PC-9 (cell line): ENCODE data around the gene PDK4. TPM values are rescaled to one million over a fixed set of nuclear protein-coding genes. Genes with fewer than 3 reads are reported as not detected.

Experiments used
- BruUV-seq: library from RNA; stranded (reverse); fragments of 400-500 nt; replicated peaks from 2 replicates; lab custom pipeline; 2021; lab: Mats Ljungman, UMichigan
- CTCF ChIA-PET: fragments of 300-600 bp; sonication (Branson Sonifier 250); formaldehyde crosslinking; loops from one replicate; lab custom pipeline; 2022; ENCODE audit warnings: antibody characterized with exemption; lab: Charles Lee
- POLR2A ChIA-PET: fragments of 300-600 bp; sonication (Branson Sonifier 250); formaldehyde crosslinking; loops from one replicate; lab custom pipeline; 2022; ENCODE audit warnings: antibody characterized with exemption; ENCODE audit not compliant: unreplicated experiment; lab: Charles Lee
- DNase-seq, 2 experiments: peaks; one replicate each; pipeline versions ENCODE4 v3.0.0 to v3.0.0-alpha.2; 2015 to 2022; ENCODE audit warnings: mixed read lengths in 1 of 2
- H2AFZ ChIP-seq: fragments of 200-600 bp; sonication (generic); 2 replicates; pipeline ENCODE4 v1.8.1; 2017; ENCODE audit warnings: antibody characterized with exemption
- H3F3A ChIP-seq: fragments of 200-600 bp; sonication (generic); 2 replicates; pipeline ENCODE4 v1.8.1; 2017; ENCODE audit warnings: antibody characterized with exemption, mild to moderate bottlenecking, low read depth; ENCODE audit not compliant: insufficient read depth
- H3K27ac ChIP-seq: fragments of 200-600 bp; sonication (generic); 2 replicates; pipeline ENCODE4 v1.6.1; 2016; ENCODE audit warnings: mixed run types
- H3K27me3 ChIP-seq: fragments of 200-600 bp; sonication (generic); 2 replicates; pipeline ENCODE4 v1.6.1; 2016; ENCODE audit warnings: low read depth, mixed run types; ENCODE audit not compliant: insufficient read depth
- H3K36me3 ChIP-seq: fragments of 200-600 bp; sonication (generic); 2 replicates; pipeline ENCODE4 v1.6.1; 2016; ENCODE audit warnings: low read depth, mixed run types
- H3K4me1 ChIP-seq: fragments of 200-600 bp; sonication (generic); replicated peaks from 2 replicates; pipeline ENCODE4 v1.6.1; 2016; ENCODE audit warnings: mixed run types; ENCODE audit not compliant: insufficient read depth
- H3K4me2 ChIP-seq: fragments of 200-600 bp; sonication (generic); 2 replicates; pipeline ENCODE4 v1.6.1; 2017; ENCODE audit warnings: mixed run types
- H3K4me3 ChIP-seq: fragments of 200-600 bp; sonication (generic); 2 replicates; pipeline ENCODE4 v1.6.1; 2016; ENCODE audit warnings: mixed run types
- H3K79me2 ChIP-seq: fragments of 200-600 bp; sonication (generic); 2 replicates; pipeline ENCODE4 v1.6.1; 2017; ENCODE audit warnings: low read depth, mixed run types
- H3K9me2 ChIP-seq: fragments of 200-600 bp; sonication (generic); 2 replicates; pipeline ENCODE4 v1.8.1; 2017; ENCODE audit warnings: mild to moderate bottlenecking; ENCODE audit not compliant: insufficient read depth
- H3K9me3 ChIP-seq: fragments of 200-600 bp; sonication (generic); 2 replicates; pipeline ENCODE4 v1.8.1; 2016; ENCODE audit warnings: low read depth; ENCODE audit not compliant: insufficient read depth
- H4K20me1 ChIP-seq: fragments of 200-600 bp; sonication (generic); 2 replicates; pipeline ENCODE4 v1.8.1; 2017; ENCODE audit not compliant: insufficient read depth
- EZH2 ChIP-seq: fragments of 200-600 bp; sonication (generic); IDR thresholded peaks from 2 replicates; pipeline ENCODE4 v1.8.0; 2017; ENCODE audit warnings: antibody characterized with exemption, low read depth
- intact Hi-C: fragments of 100-400 bp; cut with micrococcal nuclease; formaldehyde crosslinking; loops from one replicate; pipeline ENCODE4 v1.10.0; 2022; ENCODE audit not compliant: unreplicated experiment
- total RNA-seq: library from RNA; stranded (reverse); gene quantifications from 2 replicates; pipeline ENCODE4 v1.2.3, GENCODE V29; 2021
- TF ChIP-seq, protein P1 (sequence below): fragments of 200-600 bp; sonication (generic); conservative IDR thresholded peaks from 2 replicates; pipeline ENCODE4 v1.6.1; 2017; ENCODE audit warnings: mixed run types, antibody characterized with exemption, mild to moderate bottlenecking, moderate library complexity

The PDK4 gene
- total RNA-seq, 1 experiment from 2014 or later, result 4.8 TPM

DNA sequence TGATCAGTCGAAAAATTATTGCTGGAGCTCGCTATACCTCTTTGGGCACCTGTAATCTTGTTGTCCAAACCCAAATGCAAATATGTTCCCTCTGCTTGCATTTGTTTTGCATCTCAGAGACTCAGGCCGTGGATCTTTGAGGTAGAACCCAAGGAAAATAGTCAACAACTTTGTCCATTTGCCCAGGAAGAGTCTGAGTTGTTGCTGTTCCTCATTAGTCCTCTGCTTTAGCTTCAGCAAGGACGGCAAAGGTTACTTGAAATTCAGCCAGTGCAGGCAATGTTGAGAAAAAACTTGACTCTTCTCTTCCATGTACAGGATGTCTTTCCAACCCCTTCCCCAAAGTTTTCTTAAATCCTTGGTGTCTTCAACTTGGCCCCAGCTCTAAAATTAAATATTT is 45.8 kb downstream of the PDK4 start:
- ChIA-PET CTCF (interaction anchor here (2.4 kb wide), 1 partner anchor 133 kb away, joined by 10 read pairs; no protein-coding TSS in a partner anchor), POLR2A (interaction anchor here (0.5 kb wide), 1 partner anchor 1081 kb away, joined by 3 read pairs; no protein-coding TSS in a partner anchor)
- Histone ChIP-seq H3K4me3 (peak overlapping the region; percentile 39; the same call in 1 of the 2 replicates), H2AFZ (peak overlapping the region; percentile 77), H3K79me2 (no peaks in the 10 kb centered on the region), H3K4me2 (peak overlapping the region; percentile 76), H3K36me3 (no peaks in the 10 kb centered on the region), H3K27ac (peak overlapping the region; percentile 96), H4K20me1 (no peaks in the 10 kb centered on the region), H3K27me3 (no peaks in the 10 kb centered on the region), H3K4me1 (peaks cover 21% of the 10 kb centered on the region), H3K9me3 (no peaks in the 10 kb centered on the region), H3F3A (peaks cover 19% of the 10 kb centered on the region), H3K9me2 (no peaks in the 10 kb centered on the region; the same call in 1 of the 2 replicates)
- intact Hi-C loops, result loop anchor here (1.0 to 2.0 kb wide), 2 partner anchors 46 to 58 kb away; partner anchors contain the start of gene PDK4
- no TSS peak for BruUV-seq
- DNase-seq, result no peak
- TF ChIP-seq, protein P1, sequence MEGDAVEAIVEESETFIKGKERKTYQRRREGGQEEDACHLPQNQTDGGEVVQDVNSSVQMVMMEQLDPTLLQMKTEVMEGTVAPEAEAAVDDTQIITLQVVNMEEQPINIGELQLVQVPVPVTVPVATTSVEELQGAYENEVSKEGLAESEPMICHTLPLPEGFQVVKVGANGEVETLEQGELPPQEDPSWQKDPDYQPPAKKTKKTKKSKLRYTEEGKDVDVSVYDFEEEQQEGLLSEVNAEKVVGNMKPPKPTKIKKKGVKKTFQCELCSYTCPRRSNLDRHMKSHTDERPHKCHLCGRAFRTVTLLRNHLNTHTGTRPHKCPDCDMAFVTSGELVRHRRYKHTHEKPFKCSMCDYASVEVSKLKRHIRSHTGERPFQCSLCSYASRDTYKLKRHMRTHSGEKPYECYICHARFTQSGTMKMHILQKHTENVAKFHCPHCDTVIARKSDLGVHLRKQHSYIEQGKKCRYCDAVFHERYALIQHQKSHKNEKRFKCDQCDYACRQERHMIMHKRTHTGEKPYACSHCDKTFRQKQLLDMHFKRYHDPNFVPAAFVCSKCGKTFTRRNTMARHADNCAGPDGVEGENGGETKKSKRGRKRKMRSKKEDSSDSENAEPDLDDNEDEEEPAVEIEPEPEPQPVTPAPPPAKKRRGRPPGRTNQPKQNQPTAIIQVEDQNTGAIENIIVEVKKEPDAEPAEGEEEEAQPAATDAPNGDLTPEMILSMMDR, result no peak
- TF ChIP-seq EZH2, result no peak

DNA sequence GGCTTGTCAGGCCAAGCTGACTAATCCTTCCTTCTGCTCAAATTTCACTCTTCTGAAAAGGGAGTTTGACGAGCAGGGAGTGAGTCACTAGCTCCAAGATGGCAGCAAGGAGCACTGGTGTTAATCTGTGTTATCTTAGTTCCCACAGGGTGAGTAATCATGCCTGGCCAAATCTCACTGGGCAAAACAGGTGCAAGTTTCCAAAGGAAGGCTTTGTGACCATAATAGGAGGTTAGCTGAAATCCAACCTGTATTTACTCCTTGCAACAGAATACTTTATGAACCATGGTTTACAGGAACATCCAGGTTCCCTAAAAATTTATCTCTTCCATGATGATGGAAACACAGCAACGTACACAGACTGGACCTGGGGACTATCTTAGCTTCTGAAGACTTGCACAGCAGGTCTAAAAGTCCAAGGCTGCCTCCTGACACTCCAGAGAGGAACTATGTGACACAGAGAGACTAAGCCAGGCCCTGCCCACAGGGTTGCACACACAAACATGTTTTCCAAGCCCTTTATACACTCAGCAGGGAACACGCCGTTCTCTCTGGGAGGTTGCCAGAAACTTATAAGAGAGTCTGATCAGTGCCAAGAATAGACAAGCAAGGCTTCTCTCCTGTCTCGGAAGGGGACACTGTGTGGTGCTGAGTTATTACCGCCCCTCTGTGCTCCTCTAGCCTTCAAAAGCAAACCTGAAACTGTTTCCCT is 46.3 kb downstream of the PDK4 start:
- TF ChIP-seq, protein P1, result no peak
- TF ChIP-seq EZH2, result no peak
- peaks cover 19% of the 10 kb centered on the region for H3F3A ChIP-seq
- no peaks in the 10 kb centered on the region for H4K20me1 ChIP-seq
- no peaks in the 10 kb centered on the region; the same call in 1 of the 2 replicates for H3K9me2 ChIP-seq
- H3K79me2 ChIP-seq, result no peaks in the 10 kb centered on the region
- H3K27ac ChIP-seq, result peak overlapping the region; percentile 96
- peak overlapping the region; percentile 77 for H2AFZ ChIP-seq
- intact Hi-C loops, result loop anchor here (1.0 to 2.0 kb wide), 3 partner anchors 46 to 58 kb away; partner anchors contain the start of gene PDK4
- DNase-seq, result peak; percentile 80 to 97
- CTCF ChIA-PET, result interaction anchor here (1.0 to 2.4 kb wide), 2 partner anchors 134 to 138 kb away, joined by 3 to 10 read pairs; no protein-coding TSS in a partner anchor
- H3K4me2 ChIP-seq, result peak overlapping the region; percentile 76
- POLR2A ChIA-PET, result interaction anchor here (0.5 to 0.8 kb wide), 5 partner anchors 47 to 1081 kb away, joined by 3 to 6 read pairs (median 3); partner anchors contain the start of genes DYNC1I1 and PDK4
- no TSS peak for BruUV-seq
- H3K9me3 ChIP-seq, result no peaks in the 10 kb centered on the region
- peak overlapping the region; percentile 39; the same call in 1 of the 2 replicates for H3K4me3 ChIP-seq
- no peaks in the 10 kb centered on the region for H3K36me3 ChIP-seq
- peaks cover 24% of the 10 kb centered on the region for H3K4me1 ChIP-seq
- H3K27me3 ChIP-seq, result no peaks in the 10 kb centered on the region

DNA sequence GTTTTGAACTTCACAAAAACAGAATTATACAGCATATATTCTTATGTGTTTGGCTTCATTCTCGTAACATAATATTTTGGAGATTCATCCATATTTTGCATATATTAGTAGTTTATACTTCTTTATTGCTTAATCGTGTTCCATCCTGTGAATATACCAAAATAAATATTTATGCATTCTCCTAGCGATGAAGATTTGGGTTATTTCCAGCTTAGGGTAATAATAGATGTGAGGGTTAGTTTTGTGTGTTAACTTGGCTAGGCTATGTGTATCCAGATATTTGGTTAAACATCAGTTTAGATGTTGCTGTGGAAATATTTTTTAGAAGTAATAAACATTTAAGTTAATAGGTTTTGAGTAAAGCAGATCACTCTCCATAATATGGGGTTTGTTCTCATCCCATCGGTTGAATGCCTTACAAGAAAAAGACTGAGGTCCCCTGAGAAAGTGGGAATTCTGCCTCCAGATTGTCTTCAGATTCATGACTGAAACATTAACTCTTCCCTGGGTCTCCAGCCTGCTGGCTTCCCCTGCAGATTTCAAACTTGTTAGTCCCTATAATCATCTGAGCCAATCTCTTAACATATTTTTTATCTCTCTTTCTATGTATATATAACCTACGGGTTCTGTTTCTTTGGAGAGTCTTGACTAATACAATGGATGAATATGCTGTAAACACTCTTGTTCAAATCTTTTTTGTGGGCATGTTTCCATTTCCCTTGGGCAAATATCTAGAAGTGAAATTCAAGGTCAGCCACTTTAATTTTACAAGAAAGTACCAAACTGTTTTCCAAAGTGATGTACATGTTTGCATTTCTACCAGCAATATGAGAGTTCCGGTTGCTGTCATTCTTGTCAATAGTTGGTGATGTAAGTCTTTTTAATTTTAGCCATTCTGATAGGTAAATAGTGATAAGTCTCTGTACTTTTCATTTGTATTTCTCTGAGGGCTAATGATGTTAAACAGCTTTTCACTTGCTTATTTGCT is 48.7 kb downstream of the PDK4 start:
- no peaks in the 10 kb centered on the region for H4K20me1 ChIP-seq
- H3K9me2 ChIP-seq, result no peaks in the 10 kb centered on the region; the same call in 1 of the 2 replicates
- CTCF ChIA-PET, result no interaction called here
- peaks cover 19% of the 10 kb centered on the region for H3F3A ChIP-seq
- no peaks in the 10 kb centered on the region for H3K9me3 ChIP-seq
- intact Hi-C loops, result no loop called here
- TF ChIP-seq, protein P1, result no peak
- TF ChIP-seq EZH2, result no peak
- no peak overlapping the region for H2AFZ ChIP-seq
- POLR2A ChIA-PET, result no interaction called here
- no peak overlapping the region for H3K27ac ChIP-seq
- H3K4me2 ChIP-seq, result no peak overlapping the region
- H3K4me1 ChIP-seq, result peaks cover 27% of the 10 kb centered on the region
- no peak overlapping the region for H3K4me3 ChIP-seq
- no peaks in the 10 kb centered on the region for H3K27me3 ChIP-seq
- no peaks in the 10 kb centered on the region for H3K36me3 ChIP-seq
- H3K79me2 ChIP-seq, result no peaks in the 10 kb centered on the region
- no TSS peak for BruUV-seq
- no peak for DNase-seq
